GM19395 (cell line): ENCODE measurements around the gene NF2.

Source experiments
- ATAC-seq: cut with Tn5 transposase; IDR thresholded peaks from one replicate; pipeline ENCODE4 v1.9.1; 2021; ENCODE audit warnings: mild to moderate bottlenecking, moderate library complexity; ENCODE audit not compliant: unreplicated experiment

NF2 gene

GRCh38 chr22:29629903-29630516 is 26.6 kb downstream of the NF2 start:
- ATAC-seq: no peak

GRCh38 chr22:29630987-29631386 is 27.6 kb downstream of the NF2 start:
- ATAC-seq: no peak

GRCh38 chr22:29631725-29632124 is 28.3 kb downstream of the NF2 start:
- no peak for ATAC-seq

GRCh38 chr22:29632672-29633071 is 29.2 kb downstream of the NF2 start:
- no peak for ATAC-seq

- ATAC-seq: no peak
Observed at GRCh38 chr22:29633514-29634312, 30.3 kb downstream of the NF2 start.

GRCh38 chr22:29634847-29635246 is 31.4 kb downstream of the NF2 start:
- no peak for ATAC-seq

GRCh38 chr22:29635734-29636357 is 32.4 kb downstream of the NF2 start:
- ATAC-seq: no peak

- ATAC-seq: no peak
Observed at GRCh38 chr22:29636751-29637150, 33.3 kb downstream of the NF2 start.

- ATAC-seq: no peak
Observed at GRCh38 chr22:29637181-29637580, 33.7 kb downstream of the NF2 start.

GRCh38 chr22:29638678-29639077 is 35.2 kb downstream of the NF2 start:
- ATAC-seq: no peak

GRCh38 chr22:29639096-29639495 is 35.7 kb downstream of the NF2 start:
- no peak for ATAC-seq

GRCh38 chr22:29641042-29641699 is 37.7 kb downstream of the NF2 start:
- ATAC-seq: no peak

GRCh38 chr22:29641700-29642330 is 38.4 kb downstream of the NF2 start:
- ATAC-seq: no peak

- no peak for ATAC-seq
Observed at GRCh38 chr22:29642694-29643093, 39.3 kb downstream of the NF2 start.

- ATAC-seq: no peak
Observed at GRCh38 chr22:29647954-29648737, 44.7 kb downstream of the NF2 start.

- ATAC-seq: no peak
Observed at GRCh38 chr22:29650370-29650769, 46.9 kb downstream of the NF2 start.

GRCh38 chr22:29651652-29652051 is 48.2 kb downstream of the NF2 start:
- ATAC-seq: no peak

- no peak for ATAC-seq
Observed at GRCh38 chr22:29654420-29654819, 51.0 kb downstream of the NF2 start.

- no peak for ATAC-seq
Observed at GRCh38 chr22:29654882-29655281, 51.4 kb downstream of the NF2 start.

- no peak for ATAC-seq
Observed at GRCh38 chr22:29658176-29658575, 54.7 kb downstream of the NF2 start.
